ENCODE results near the gene CDC6.
"Not testable (repeated sequence)": the region's sequence is repeated elsewhere in the genome, so short reads cannot be mapped to it uniquely, and the experiment has no call there.

Gene CDC6

DNA sequence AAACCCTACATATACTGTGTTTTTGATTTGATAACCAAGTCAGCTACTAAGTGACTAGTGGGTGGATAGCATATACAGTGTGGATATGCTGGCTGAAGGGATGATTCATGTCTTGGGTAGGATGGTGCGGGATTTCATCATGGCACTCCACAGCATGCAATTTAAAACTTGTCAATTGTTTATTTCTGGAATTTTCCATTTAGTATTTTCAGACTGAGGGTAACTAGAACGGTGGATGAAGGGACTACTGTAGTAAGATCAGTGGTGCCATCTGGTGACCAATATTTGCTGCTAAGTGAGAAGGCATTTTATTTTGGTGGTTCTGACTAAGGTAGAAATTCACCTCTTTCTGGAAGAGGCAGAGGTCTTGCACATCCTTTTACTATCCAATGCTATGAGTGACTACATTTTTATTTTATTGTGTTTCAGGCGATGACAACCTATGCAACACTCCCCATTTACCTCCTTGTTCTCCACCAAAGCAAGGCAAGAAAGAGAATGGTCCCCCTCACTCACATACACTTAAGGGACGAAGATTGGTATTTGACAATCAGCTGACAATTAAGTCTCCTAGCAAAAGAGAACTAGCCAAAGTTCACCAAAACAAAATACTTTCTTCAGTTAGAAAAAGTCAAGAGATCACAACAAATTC lies 3.1 kb downstream of the CDC6 start:
- peak; percentile 35 for DNase-seq

DNA sequence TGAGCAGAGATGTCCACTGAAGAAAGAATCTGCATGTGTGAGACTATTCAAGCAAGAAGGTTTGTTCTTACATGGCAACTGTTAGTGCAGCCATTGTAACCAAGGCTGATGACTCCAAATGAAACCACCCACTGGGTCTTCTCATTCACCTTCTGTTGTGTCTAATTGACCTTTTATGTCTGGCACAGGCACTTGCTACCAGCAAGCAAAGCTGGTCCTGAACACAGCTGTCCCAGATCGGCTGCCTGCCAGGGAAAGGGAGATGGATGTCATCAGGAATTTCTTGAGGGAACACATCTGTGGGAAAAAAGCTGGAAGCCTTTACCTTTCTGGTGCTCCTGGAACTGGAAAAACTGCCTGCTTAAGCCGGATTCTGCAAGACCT lies 3.6 kb downstream of the CDC6 start:
- no peak for DNase-seq

DNA sequence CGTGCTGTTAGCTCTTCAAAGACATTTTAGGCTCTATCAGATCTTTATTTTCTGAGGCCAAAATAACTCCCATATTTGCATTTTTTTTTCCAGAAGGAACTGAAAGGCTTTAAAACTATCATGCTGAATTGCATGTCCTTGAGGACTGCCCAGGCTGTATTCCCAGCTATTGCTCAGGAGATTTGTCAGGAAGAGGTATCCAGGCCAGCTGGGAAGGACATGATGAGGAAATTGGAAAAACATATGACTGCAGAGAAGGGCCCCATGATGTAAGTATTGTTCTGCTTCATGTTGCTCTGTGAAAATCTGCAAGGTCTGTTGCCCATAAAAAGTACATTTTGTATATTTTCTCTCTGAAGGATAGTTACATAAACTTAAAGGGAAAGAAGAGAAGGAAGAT lies 5.7 kb downstream of the CDC6 start:
- no peak for DNase-seq

DNA sequence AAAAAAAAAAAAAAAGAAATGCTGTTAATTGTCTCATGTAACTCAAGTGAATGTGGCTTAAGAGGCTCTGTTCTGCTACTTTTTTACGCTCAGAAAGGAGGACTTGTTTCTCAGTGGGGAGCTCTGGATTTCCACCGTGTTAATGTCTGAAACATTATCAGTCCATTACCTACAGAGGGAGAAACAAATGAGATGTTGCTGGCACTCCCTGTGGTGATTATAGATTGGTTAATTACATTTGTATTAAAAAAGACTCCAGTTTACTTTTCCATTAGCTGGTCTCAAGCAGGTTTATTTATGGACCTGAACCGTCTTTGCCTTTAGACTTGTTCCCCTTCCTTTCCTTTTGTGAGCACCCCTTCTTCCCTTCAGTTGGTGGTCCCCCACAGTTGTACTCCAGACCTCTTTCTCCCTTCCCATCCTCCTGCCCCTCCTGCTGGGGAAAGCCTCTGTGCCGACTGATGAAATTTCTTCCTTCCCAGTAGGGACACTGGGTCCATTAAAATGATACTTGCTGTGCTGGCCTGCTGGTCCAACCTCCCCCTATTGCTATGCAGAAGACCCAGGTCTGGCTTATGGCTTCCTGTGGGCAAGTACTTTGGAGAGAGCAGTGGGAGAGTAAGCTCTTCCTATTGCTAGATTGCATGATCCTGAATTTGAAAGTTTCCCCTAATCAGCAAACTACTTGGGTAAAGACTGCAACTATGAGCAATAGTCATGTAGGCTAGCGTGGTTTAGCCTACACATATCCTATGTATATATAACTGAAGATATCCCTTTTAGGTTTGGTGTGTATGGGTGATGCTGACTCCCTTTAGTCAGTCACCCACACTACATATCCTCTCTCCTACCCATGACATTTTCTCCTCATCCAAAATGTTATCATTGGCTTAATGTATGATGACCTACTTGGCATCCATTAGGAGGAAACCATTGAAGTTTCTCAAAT lies 8.1 kb downstream of the CDC6 start:
- no peak for DNase-seq

GRCh38 chr17:40297511-40297910 lies 9.8 kb downstream of the CDC6 start:
- DNase-seq, result no peak

GRCh38 chr17:40298726-40299125 lies 11.0 kb downstream of the CDC6 start:
- no peak for DNase-seq

- DNase-seq, result not testable (repeated sequence)
Measured at GRCh38 chr17:40299159-40299757, 11.6 kb downstream of the CDC6 start.

DNA sequence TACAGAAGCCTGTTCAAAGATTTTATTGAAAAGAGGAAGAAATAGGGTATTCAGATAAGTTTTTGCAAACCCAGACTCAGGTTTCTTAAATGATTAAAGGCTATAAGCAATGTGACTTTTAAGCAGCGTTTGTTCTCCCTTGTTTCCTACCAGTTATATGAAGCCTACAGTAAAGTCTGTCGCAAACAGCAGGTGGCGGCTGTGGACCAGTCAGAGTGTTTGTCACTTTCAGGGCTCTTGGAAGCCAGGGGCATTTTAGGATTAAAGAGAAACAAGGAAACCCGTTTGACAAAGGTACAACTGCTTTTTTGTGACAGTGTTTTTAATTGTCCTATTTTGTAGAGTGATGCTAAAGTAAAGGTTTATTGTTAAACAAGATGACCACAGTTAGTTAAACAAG lies 13.6 kb downstream of the CDC6 start:
- no peak for DNase-seq

- peak; percentile 61 for DNase-seq
Measured at GRCh38 chr17:40303009-40303657, 15.5 kb downstream of the CDC6 start.

DNA sequence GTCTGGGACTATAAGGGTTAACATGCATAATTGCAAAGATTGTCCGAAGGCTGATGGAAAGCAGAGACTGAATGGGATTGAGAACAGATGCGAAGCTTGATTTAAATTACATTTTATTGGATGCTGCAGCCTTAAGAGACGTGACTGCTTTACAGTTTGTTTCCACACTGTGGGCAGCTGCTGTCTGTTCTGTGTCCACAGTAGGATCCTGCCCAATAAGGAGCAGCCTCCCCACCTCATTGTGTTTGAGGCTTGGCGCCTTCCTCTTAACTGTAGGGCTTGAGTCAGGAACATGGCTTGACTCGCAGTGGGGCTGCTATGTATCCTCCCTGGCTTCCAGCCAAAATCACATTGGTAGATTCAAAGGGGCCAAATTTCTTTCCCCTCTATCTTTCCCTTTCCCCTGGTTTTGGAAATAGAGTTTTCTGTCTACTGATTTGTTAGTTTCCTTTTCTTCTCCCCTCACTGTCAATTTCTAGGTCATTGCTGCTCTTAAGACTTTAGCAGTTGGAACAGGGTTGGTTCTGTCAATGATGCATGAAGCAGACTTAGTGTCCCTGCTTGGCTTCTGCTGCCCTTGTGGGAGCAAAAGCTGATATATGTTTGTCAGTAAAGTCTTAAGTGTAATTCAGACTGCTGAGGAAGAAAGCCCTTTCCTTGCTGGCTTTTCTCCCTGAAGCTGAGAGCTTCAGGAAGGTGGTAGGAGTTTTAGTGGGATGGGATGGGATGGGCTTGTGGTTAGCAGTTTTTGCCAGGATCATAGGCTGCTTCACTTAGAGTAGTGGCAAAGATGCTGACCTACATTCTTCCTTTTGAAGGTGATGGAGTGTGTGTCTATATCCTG lies 16.3 kb downstream of the CDC6 start:
- no peak for DNase-seq

DNA sequence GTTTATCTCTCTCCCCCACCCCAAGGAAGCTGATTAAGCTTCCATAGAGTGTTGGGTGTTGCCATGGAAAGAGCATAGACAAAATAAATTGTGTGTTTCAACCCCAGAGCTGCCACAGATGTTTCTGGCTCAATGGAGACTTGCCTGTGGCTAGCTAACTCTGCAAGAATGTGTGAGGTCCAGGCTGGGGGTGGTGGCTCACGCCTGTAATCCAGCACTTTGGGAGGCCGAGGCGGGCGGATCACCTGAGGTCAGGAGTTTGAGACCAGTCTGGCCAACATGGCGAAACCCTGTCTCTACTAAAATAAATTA lies 16.8 kb downstream of the CDC6 start:
- not testable (repeated sequence) for DNase-seq

- DNase-seq, result not testable (repeated sequence)
Measured at GRCh38 chr17:40304866-40305265, 17.2 kb downstream of the CDC6 start.

- DNase-seq, result no peak
Measured at GRCh38 chr17:40306395-40306794, 18.7 kb downstream of the CDC6 start.

DNA sequence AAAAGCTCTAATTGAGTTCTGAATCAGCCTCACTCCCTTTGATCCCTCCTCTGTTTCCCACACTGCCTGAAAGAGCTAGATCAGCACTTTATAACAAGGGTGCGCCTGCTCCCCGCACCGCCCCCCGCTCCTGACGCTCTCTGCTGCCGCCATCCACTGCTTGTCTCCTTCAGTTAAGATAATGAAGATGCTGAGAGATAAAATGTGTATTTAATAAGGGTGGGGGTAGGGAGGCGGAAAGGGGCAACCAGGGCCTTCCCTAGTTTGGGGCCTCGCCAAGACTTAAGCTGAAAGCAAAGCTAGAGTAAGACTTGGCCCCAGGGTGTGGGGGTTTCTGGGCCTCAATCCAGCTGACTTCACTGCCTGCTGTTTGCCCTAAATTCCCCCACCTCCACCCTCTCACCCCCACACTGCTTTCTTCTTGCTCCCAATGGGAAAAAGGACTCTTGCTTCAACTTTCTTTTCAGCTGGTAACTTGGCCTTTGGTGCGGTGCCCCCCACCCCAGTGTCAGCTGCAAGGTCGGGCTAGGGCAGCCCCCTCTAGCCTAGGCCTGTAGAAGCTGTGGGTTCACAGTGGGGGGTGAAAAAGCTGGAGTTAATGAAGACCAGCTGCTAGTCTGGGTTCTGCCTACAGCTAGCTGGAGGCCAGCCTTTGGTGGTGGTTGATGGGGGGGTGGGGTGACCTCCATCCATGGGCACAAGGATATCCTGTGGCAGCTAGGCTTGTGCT lies 19.5 kb downstream of the CDC6 start:
- no peak for DNase-seq

- no peak for DNase-seq
Measured at GRCh38 chr17:40307740-40308239, 20.1 kb downstream of the CDC6 start.

DNA sequence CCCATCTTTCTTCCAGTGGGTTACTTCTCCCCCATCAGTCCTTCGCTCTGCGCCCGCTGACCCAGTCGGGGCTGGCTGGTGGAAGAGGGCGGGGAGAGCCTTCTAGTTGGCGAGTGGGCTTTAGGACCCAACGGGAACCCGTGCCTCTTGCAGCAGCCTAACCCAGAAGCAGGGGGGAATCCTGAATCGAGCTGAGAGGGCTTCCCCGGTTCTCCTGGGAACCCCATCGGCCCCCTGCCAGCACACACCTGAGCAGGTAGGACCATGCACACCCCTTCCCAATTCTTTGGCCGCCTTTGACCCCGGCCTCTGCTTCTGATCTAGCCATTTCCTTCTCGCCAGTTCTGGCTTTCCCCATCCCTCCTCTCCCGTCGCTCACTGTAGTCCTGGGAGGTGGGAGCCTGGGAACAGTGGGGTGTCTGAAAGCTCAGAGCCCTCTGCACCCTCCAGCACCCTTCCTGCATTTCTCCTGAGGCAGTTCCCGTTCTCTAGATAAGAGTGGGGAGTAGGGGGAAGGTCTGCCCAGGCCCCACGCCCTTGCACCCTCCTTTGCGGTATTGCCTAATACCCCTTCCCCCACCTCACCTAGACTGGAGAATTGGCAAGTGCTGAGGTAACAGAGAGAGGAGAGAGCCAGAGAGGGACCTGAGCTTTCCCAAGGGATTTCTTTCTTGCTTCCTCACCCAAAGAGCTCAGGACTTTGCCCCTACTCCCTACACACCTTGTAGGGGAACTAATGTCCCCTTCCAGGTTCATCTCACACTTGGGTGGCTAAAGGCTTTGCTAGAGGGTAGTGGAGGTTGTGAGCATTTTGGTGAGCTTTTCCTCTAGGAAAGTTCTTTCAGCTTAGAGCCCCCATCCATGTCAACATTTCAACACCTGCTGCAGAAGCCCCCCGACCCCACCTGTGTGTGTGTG lies 21.6 kb downstream of the CDC6 start, which contains the start of gene RARA:
TSS of gene RARA (plus strand) at position 150 of the 918 bp plus-strand sequence. CDS start 22,039 bp downstream, outside the sequence.
- DNase-seq, result no peak

DNA sequence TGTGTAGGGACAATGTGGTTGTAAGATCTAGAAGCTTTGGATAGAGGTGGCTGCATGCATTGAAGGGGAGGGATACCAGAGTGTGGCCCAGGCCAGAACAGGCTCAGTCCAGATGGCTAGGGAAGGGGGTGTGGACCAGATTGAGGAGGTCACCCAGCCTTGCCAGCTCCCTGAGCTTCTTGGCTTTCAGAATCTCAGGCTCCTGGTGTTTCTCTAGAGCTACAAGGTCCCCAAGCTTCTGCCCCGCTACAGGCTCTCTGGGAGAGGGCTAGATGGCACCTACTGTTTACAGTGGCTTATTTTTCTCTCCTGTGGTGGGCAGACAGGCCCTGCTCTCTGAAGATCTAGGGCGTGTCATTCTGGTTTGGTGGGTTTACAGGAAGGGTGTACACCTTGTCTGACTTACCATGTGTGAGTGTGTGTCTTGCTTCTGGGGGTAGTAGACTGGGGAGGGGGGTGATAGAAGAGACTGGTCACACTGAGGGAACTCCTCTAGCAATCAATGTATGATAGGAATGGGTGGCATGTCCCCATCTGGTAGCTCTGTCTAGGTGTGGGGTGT lies 22.4 kb downstream of the CDC6 start:
- DNase-seq, result no peak

DNA sequence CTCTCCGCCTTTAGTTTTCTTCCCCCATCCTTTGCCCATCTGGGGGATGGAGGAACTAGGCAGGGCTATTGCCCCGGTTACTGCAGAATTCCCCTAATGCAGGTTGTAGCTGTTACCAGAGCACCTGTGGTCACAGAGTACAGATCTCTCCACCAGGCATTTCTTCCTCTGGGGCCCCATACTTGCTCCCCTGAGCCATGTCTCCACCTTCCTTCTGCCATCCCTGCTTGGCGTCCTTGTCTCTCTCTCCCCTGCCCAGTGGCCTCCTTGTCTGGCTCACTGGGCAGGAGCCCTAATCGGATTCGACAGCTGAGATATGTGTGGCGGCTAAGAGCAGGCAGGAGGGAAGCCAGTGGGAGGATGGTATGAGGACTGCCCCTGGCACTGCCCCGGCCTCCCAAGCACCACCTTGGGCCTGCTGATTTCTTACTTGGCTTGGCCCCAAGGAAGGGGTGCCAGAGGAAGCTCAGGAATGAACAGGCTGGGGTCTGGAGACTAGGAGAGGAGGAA lies 23.3 kb downstream of the CDC6 start:
- DNase-seq, result no peak

DNA sequence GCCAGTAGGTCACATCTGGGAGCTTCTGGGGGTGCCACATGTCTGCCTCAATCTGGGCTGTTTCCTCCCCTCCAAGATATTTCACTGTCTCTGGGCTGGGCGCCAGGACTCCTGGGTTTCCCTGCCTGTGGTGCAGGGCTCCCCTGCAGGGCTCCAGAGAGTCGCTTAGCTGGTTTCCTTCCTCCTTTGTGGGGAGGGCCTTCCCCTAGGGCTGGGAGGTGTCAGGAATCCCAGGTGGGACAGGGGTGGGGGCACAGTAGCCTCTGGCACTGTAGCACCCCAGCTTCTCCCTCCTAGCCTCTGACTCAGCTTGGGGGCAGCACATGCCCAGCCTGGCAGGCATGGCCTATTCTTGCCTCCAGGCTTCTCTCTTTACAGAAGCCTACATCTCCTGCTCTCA lies 23.9 kb downstream of the CDC6 start:
- DNase-seq, result no peak

Measured in central memory CD4-positive, alpha-beta T cell (primary cell).